Type B pancreatic cell (in vitro differentiated cells): Measurements from ENCODE around the gene ZNF835. TPM values are rescaled to one million over a fixed set of nuclear protein-coding genes. Genes with fewer than 3 reads are reported as not detected.

Experiments
- DNase-seq: peaks from one replicate; pipeline ENCODE4 v3.0.0; 2021; ENCODE audit warnings: mixed read lengths; ENCODE audit not compliant: unreplicated experiment; ENCODE audit errors: extremely low spot score
- H3K27ac Mint-ChIP-seq: 2 replicates; pipeline ENCODE4 v1.8.0; 2021; ENCODE audit warnings: mild to moderate bottlenecking, mixed read lengths
- H3K27me3 Mint-ChIP-seq: 2 replicates; pipeline ENCODE4 v1.8.0; 2021; ENCODE audit warnings: mixed read lengths
- H3K36me3 Mint-ChIP-seq: 2 replicates; pipeline ENCODE4 v1.8.0; 2021; ENCODE audit warnings: mixed read lengths
- H3K4me1 Mint-ChIP-seq: one replicate; pipeline ENCODE4 v1.8.0; 2021; ENCODE audit warnings: mixed read lengths; ENCODE audit not compliant: unreplicated experiment
- H3K4me3 Mint-ChIP-seq: 2 replicates; pipeline ENCODE4 v1.8.0; 2021; ENCODE audit warnings: mild to moderate bottlenecking, mixed read lengths
- H3K9me3 Mint-ChIP-seq: 2 replicates; pipeline ENCODE4 v1.8.0; 2021; ENCODE audit warnings: mixed read lengths
- CTCF ChIP-seq: fragments of 200-600 bp; sonication (generic); conservative IDR thresholded peaks from 2 replicates; pipeline ENCODE4 v1.5.0; 2021; ENCODE audit warnings: antibody characterized with exemption, mild to moderate bottlenecking
- total RNA-seq: library from RNA; stranded (reverse); gene quantifications from 2 replicates; pipeline ENCODE4 v1.2.1, GENCODE V29; 2021; ENCODE audit warnings: low replicate concordance

ZNF835 gene
- total RNA-seq, 1 donor from 2014 or later: 0.12 TPM

DNA sequence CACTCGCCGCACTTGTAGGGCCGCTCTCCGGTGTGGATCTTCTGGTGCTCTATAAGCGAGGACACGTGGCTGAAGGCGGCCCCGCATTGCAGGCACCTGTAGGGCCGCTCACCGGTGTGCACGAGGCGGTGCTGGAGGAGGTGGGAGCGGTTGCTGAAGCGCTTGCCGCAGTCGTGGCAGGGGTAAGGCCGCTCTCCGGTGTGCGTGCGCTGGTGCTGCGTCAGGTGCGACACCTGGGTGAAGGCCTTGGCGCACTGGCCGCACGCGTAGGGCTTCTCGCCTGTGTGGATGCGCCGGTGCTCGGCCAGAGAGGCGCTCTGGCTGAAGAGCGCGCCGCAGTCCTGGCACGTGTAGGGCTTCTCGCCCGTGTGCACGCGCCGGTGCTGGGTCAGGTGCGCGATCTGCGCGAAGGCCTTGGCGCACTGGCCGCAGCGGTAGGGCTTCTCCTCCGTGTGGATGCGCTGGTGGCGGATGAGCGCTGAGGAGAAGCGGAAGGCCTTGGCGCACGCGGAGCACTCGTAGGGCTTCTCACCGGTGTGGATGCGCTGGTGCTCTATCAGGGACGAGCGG, 7.5 kb downstream of the ZNF835 start:
- DNase-seq: no peak
- Mint-ChIP-seq H3K27me3 (no peaks in the 10 kb centered on the region), H3K36me3 (no peaks in the 10 kb centered on the region), H3K4me1 (no peaks in the 10 kb centered on the region), H3K4me3 (no peak overlapping the region), H3K9me3 (peaks cover 3% of the 10 kb centered on the region), H3K27ac (no peak overlapping the region)
- no peak for TF ChIP-seq CTCF

GRCh38 chr19:56661248-56661647, 10.3 kb downstream of the ZNF835 start:
- no peak overlapping the region for H3K4me3 Mint-ChIP-seq
- H3K9me3 Mint-ChIP-seq: peaks cover 4% of the 10 kb centered on the region
- no peaks in the 10 kb centered on the region for H3K4me1 Mint-ChIP-seq

DNA sequence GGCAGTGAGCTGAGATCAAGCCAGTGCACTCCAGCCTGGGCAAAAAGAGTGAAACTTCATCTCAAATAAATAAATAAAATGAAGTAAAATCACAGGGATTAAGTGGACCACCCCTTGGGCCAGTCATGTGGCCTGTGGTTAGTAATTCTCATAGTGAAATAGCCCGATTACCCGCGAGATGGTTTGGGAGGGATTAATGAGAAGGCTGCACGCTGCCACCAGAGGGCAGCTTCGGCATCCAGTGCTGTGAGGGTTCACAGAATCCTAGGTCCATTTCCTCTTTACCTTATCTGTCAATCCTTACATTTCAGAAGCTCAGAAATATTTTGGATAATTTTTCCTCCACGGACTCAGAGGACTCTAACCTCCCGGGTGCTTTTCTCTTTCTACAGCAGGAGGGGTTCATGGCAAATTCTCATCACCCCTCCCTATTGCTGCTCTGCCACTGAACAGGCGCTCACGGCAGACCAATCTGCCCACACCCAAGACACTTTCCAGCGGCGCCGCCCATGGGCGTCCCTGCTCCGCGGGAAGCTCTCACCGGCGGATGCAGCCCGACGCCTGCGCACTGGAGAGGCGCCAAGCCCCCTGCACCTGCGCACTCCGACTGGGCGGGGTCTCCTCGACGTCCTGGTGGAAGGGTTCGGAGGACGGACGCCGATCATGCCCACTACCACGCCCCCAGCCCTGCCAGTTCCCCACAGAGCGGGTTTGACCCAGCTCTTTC, 11.0 kb downstream of the ZNF835 start:
- DNase-seq: no peak
- H3K9me3 Mint-ChIP-seq: peaks cover 4% of the 10 kb centered on the region
- H3K36me3 Mint-ChIP-seq: no peaks in the 10 kb centered on the region
- H3K4me3 Mint-ChIP-seq: no peak overlapping the region
- TF ChIP-seq CTCF: no peak
- H3K27me3 Mint-ChIP-seq: no peaks in the 10 kb centered on the region
- no peak overlapping the region for H3K27ac Mint-ChIP-seq
- H3K4me1 Mint-ChIP-seq: no peaks in the 10 kb centered on the region

More at GRCh38 chr19:56661248-56661647, 10.3 kb downstream of the ZNF835 start:
- Mint-ChIP-seq H3K27ac (no peak overlapping the region), H3K36me3 (no peaks in the 10 kb centered on the region), H3K27me3 (no peaks in the 10 kb centered on the region)
- no peak for DNase-seq
- no peak for TF ChIP-seq CTCF

GRCh38 chr19:56654151-56654550, 17.4 kb downstream of the ZNF835 start:
- H3K9me3 Mint-ChIP-seq: peaks cover 10% of the 10 kb centered on the region
- H3K27me3 Mint-ChIP-seq: no peaks in the 10 kb centered on the region
- H3K27ac Mint-ChIP-seq: no peak overlapping the region
- no peaks in the 10 kb centered on the region for H3K4me1 Mint-ChIP-seq
- H3K36me3 Mint-ChIP-seq: no peaks in the 10 kb centered on the region
- TF ChIP-seq CTCF: no peak
- H3K4me3 Mint-ChIP-seq: no peak overlapping the region
- DNase-seq: no peak

GRCh38 chr19:56643460-56643955, 28.0 kb downstream of the ZNF835 start:
- peaks cover 24% of the 10 kb centered on the region for H3K9me3 Mint-ChIP-seq
- no peak for TF ChIP-seq CTCF
- H3K27ac Mint-ChIP-seq: no peak overlapping the region
- H3K4me3 Mint-ChIP-seq: no peak overlapping the region
- H3K27me3 Mint-ChIP-seq: no peaks in the 10 kb centered on the region
- peaks cover 25% of the 10 kb centered on the region for H3K36me3 Mint-ChIP-seq
- no peak for DNase-seq
- no peaks in the 10 kb centered on the region for H3K4me1 Mint-ChIP-seq
